Activated CD4-positive, alpha-beta T cell treated with anti-CD3 and anti-CD28 coated beads for 36 hours (primary cell): ENCODE data around the gene FUNDC1. TPM values are rescaled to one million over a fixed set of nuclear protein-coding genes. Genes with fewer than 3 reads are reported as not detected.

Experiments used
- ATAC-seq: fragments of 200-7000 bp; cut with Tn5 transposase; one replicate; pipeline ENCODE4 v1.10.0; 2021; ENCODE audit warnings: mild to moderate bottlenecking, moderate library complexity
- CTCF ChIA-PET: fragments of 350-600 bp; sonication (Branson Sonifier 250); formaldehyde crosslinking; loops from one replicate; lab custom pipeline; 2021; ENCODE audit warnings: antibody characterized with exemption; lab: Charles Lee
- POLR2A ChIA-PET: fragments of 350-600 bp; sonication (Branson Sonifier 250); formaldehyde crosslinking; loops from one replicate; lab custom pipeline; 2021; ENCODE audit warnings: antibody characterized with exemption, inconsistent platforms; lab: Charles Lee
- DNase-seq: peaks from one replicate; pipeline ENCODE4 v3.0.0-alpha.2; 2020
- H3K27ac Mint-ChIP-seq: one replicate; pipeline ENCODE4 v1.8.0; 2021; ENCODE audit warnings: mixed read lengths
- H3K27me3 Mint-ChIP-seq: one replicate; pipeline ENCODE4 v1.8.0; 2021; ENCODE audit warnings: mixed read lengths
- H3K36me3 Mint-ChIP-seq: one replicate; pipeline ENCODE4 v1.8.0; 2021; ENCODE audit warnings: low read depth, mixed read lengths
- H3K4me1 Mint-ChIP-seq: one replicate; pipeline ENCODE4 v1.8.0; 2021; ENCODE audit warnings: mixed read lengths
- H3K4me3 Mint-ChIP-seq: one replicate; pipeline ENCODE4 v1.8.0; 2021; ENCODE audit warnings: mild to moderate bottlenecking, moderate library complexity, mixed read lengths
- H3K9me3 Mint-ChIP-seq: one replicate; pipeline ENCODE4 v1.8.0; 2021; ENCODE audit warnings: low read depth, mixed read lengths
- intact Hi-C, 2 experiments: fragments of 100-400 bp; cut with DNase I in 1 of 2; cut with micrococcal nuclease in 1 of 2; formaldehyde crosslinking; loops; one replicate each; pipeline versions ENCODE4 v1.14.2 to v1.15.1; 2022 to 2024; cut with DNase I, micrococcal nuclease
- total RNA-seq, 2 experiments: library from RNA; stranded (reverse); gene quantifications; one replicate each; pipeline ENCODE4 v1.2.3, GENCODE V29; 2021

The FUNDC1 gene
- total RNA-seq, 2 experiments from 2014 or later: 12.4 to 12.5 TPM

- intact Hi-C loops: no loop called here
- POLR2A ChIA-PET: no interaction called here
- Mint-ChIP-seq H3K36me3 (no peaks in the 10 kb centered on the region), H3K4me3 (no peak overlapping the region), H3K4me1 (no peaks in the 10 kb centered on the region), H3K9me3 (no peaks in the 10 kb centered on the region), H3K27ac (no peak overlapping the region), H3K27me3 (no peaks in the 10 kb centered on the region)
- CTCF ChIA-PET: no interaction called here
- DNase-seq: no peak
- ATAC-seq: no peak
Observed at GRCh38 chrX:44480591-44480990, 62.1 kb downstream of the FUNDC1 start.

GRCh38 chrX:44474410-44474809 lies 68.2 kb downstream of the FUNDC1 start:
- ChIA-PET POLR2A (no interaction called here), CTCF (no interaction called here)
- H3K27ac Mint-ChIP-seq: no peak overlapping the region
- no peak for ATAC-seq
- no peaks in the 10 kb centered on the region for H3K36me3 Mint-ChIP-seq
- intact Hi-C loops: no loop called here
- DNase-seq: no peak
- no peaks in the 10 kb centered on the region for H3K9me3 Mint-ChIP-seq
- no peak overlapping the region for H3K4me3 Mint-ChIP-seq
- no peaks in the 10 kb centered on the region for H3K27me3 Mint-ChIP-seq
- H3K4me1 Mint-ChIP-seq: no peaks in the 10 kb centered on the region

Other genes starting within 250 kb of the FUNDC1 start
- under 1 TPM; 0.30 to 0.46 TPM for gene EFHC2, start 199.2 kb downstream of the FUNDC1 start, total RNA-seq